Fibroblast of lung (primary cell): Measurements from ENCODE around the gene SYNPR.

Experiments
- EZH2 ChIP-seq: IDR thresholded peaks from 2 replicates; pipeline ENCODE4 v1.5.1; 2012; ENCODE audit warnings: low read length, control low read depth, mild to moderate bottlenecking; ENCODE audit errors: missing control alignments
- TF ChIP-seq, protein P1 (sequence below), 2 donors: IDR thresholded peaks in 1 of 2; conservative IDR thresholded peaks in 1 of 2; 1 replicate in 1 of 2; 2 replicates in 1 of 2; pipeline ENCODE4 v1.5.1; 2011 to 2012; ENCODE audit warnings: low read length in 2 of 2, control low read depth in 1 of 2, inconsistent platforms in 1 of 2, low read depth in 1 of 2, mild to moderate bottlenecking in 1 of 2

DNA sequence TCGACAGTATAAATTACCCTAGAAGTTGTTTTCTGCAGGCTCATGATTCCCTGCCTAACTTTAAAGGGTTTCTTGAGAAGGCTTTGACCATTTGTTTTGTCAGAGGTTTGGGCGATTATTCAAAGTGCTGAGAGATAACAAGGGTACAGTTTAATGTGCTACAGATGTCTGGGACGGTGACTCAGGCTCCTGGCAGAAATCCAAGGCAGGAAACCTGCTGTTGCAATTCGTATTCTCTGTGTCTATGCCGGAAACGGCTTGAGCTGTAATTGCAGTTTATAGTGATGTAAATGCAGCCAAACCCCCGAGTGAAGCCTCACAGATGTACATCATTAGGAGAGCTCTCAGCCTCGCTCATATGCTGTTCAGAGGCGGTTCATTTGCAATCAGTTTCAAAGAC is 65.6 kb downstream of the SYNPR start:
- TF ChIP-seq, protein P1, sequence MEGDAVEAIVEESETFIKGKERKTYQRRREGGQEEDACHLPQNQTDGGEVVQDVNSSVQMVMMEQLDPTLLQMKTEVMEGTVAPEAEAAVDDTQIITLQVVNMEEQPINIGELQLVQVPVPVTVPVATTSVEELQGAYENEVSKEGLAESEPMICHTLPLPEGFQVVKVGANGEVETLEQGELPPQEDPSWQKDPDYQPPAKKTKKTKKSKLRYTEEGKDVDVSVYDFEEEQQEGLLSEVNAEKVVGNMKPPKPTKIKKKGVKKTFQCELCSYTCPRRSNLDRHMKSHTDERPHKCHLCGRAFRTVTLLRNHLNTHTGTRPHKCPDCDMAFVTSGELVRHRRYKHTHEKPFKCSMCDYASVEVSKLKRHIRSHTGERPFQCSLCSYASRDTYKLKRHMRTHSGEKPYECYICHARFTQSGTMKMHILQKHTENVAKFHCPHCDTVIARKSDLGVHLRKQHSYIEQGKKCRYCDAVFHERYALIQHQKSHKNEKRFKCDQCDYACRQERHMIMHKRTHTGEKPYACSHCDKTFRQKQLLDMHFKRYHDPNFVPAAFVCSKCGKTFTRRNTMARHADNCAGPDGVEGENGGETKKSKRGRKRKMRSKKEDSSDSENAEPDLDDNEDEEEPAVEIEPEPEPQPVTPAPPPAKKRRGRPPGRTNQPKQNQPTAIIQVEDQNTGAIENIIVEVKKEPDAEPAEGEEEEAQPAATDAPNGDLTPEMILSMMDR (conservative IDR thresholded peaks at IDR 0.05 in 1 of 2, IDR thresholded peaks at IDR 0.05 in 1 of 2; ENCODE audit: low read depth in 1 of 2, low read length in 2 of 2): no peak
- no peak for TF ChIP-seq EZH2
